ENCODE results near the gene RBMS1.

The RBMS1 gene

GRCh38 chr2:160278879-160279177 lies 214.8 kb downstream of the RBMS1 start:
- TF ChIP-seq FOXP2 (optimal IDR thresholded peaks at IDR 0.05; ENCODE audit: borderline replicate concordance, extremely low read depth, extremely low read length, insufficient read depth) (no peak), REST (IDR thresholded peaks at IDR 0.05; ENCODE audit: insufficient read depth in 1 of 2, low read depth in 2 of 2, low read length in 2 of 2) (no peak), POLR2AphosphoS5 (IDR thresholded peaks at IDR 0.05; ENCODE audit: low read depth, low read length) (no peak), SIN3A (IDR thresholded peaks at IDR 0.05; ENCODE audit: borderline replicate concordance, insufficient read depth, low read length) (no peak)

- TF ChIP-seq FOXP2 (optimal IDR thresholded peaks at IDR 0.05; ENCODE audit: borderline replicate concordance, extremely low read depth, extremely low read length, insufficient read depth) (no peak), TAF1 (IDR thresholded peaks at IDR 0.05; ENCODE audit: borderline replicate concordance, insufficient read depth, low read length) (no peak), REST (IDR thresholded peaks at IDR 0.05; ENCODE audit: insufficient read depth in 1 of 2, low read depth in 2 of 2, low read length in 2 of 2) (no peak), POLR2AphosphoS5 (IDR thresholded peaks at IDR 0.05; ENCODE audit: low read depth, low read length) (no peak), SIN3A (IDR thresholded peaks at IDR 0.05; ENCODE audit: borderline replicate concordance, insufficient read depth, low read length) (no peak)
These were observed 215.3 kb downstream of the RBMS1 start for GRCh38 chr2:160278101-160278878.

- no peak for TF ChIP-seq SIN3A (IDR thresholded peaks at IDR 0.05; ENCODE audit: borderline replicate concordance, insufficient read depth, low read length)
- no peak for TF ChIP-seq POLR2AphosphoS5 (IDR thresholded peaks at IDR 0.05; ENCODE audit: low read depth, low read length)
- no peak for TF ChIP-seq FOXP2 (optimal IDR thresholded peaks at IDR 0.05; ENCODE audit: borderline replicate concordance, extremely low read depth, extremely low read length, insufficient read depth)
- no peak for TF ChIP-seq TAF1 (IDR thresholded peaks at IDR 0.05; ENCODE audit: borderline replicate concordance, insufficient read depth, low read length)
- TF ChIP-seq REST (IDR thresholded peaks at IDR 0.05; ENCODE audit: insufficient read depth in 1 of 2, low read depth in 2 of 2, low read length in 2 of 2), result no peak
These were observed 216.5 kb downstream of the RBMS1 start for GRCh38 chr2:160277151-160277550.

- TF ChIP-seq REST (IDR thresholded peaks at IDR 0.05; ENCODE audit: insufficient read depth in 1 of 2, low read depth in 2 of 2, low read length in 2 of 2), result no peak
These were observed 218.0 kb downstream of the RBMS1 start for GRCh38 chr2:160275656-160276055.
